ENCODE measurements around the gene CSMD2. TPM values are rescaled to one million over a fixed set of nuclear protein-coding genes. Genes with fewer than 3 reads are reported as not detected.

The CSMD2 gene
- total and polyA plus RNA-seq, 2 experiments from 2014 or later: 5.3 to 16.6 TPM

GRCh38 chr1:33984906-33985565, 180.0 kb downstream of the CSMD2 start:
- Mint-ChIP-seq H3K9me3 (no peaks in the 10 kb centered on the region), H3K27me3 (ENCODE audit: insufficient read depth, low read depth, poor library complexity) (peaks cover 10% of the 10 kb centered on the region), H3K27ac (no peak overlapping the region), H3K4me3 (no peak overlapping the region), H3K36me3 (ENCODE audit: low read depth) (no peaks in the 10 kb centered on the region), H3K4me1 (peaks cover 2% of the 10 kb centered on the region; the same call in 2 of the 3 replicates)
- H3K27me3 ChIP-seq (ENCODE audit: insufficient read depth): no peaks in the 10 kb centered on the region
- H2AFZ ChIP-seq: no peak overlapping the region
- TF ChIP-seq REST (IDR thresholded peaks at IDR 0.05; ENCODE audit: unreplicated experiment) (no peak), EZH2 (IDR thresholded peaks at IDR 0.05; ENCODE audit: low read depth, unreplicated experiment) (no peak), NANOG (IDR thresholded peaks at IDR 0.05; ENCODE audit: borderline replicate concordance) (no peak), CREB1 (CRISPR knock-in tag; IDR thresholded peaks at IDR 0.05; ENCODE audit: low read depth) (no peak), CTCF (conservative IDR thresholded peaks at IDR 0.05; ENCODE audit: low read depth in 2 of 2) (no peak), EZH2phosphoT487 (IDR thresholded peaks at IDR 0.05; ENCODE audit: unreplicated experiment) (no peak), STAT1 (IDR thresholded peaks at IDR 0.05; ENCODE audit: unreplicated experiment) (no peak), ETS1 (IDR thresholded peaks at IDR 0.05) (no peak), JUNB (IDR thresholded peaks at IDR 0.05; ENCODE audit: unreplicated experiment) (no peak), ZNF462 (CRISPR knock-in tag; IDR thresholded peaks at IDR 0.05) (no peak), ZNF331 (CRISPR knock-in tag; IDR thresholded peaks at IDR 0.05; ENCODE audit: low read depth) (no peak), POLR2AphosphoS5 (IDR thresholded peaks at IDR 0.05; ENCODE audit: low read depth) (no peak), ZNF114 (CRISPR knock-in tag; IDR thresholded peaks at IDR 0.05) (no peak)
- no peaks in the 10 kb centered on the region for H3K36me3 ChIP-seq (ENCODE audit: insufficient read depth)
- ATAC-seq (peak; percentile 19; the same call in 2 of the 3 replicates), DNase-seq (ENCODE audit: low spot score) (no peak)
- no peaks in the 10 kb centered on the region for H3K79me2 ChIP-seq (replicated peaks; ENCODE audit: insufficient read depth)
- peaks cover 6% of the 10 kb centered on the region; the same call in 1 of the 2 replicates for H4K20me1 ChIP-seq (replicated peaks; ENCODE audit: insufficient read depth)
- no peaks in the 10 kb centered on the region for H3K9me2 ChIP-seq (ENCODE audit: insufficient read depth)
- no peak overlapping the region for H3K4me2 ChIP-seq
- H3F3A ChIP-seq (replicated peaks; ENCODE audit: low read depth): no peaks in the 10 kb centered on the region
- no peak overlapping the region for H3K4me3 ChIP-seq
- H3K27ac ChIP-seq (ENCODE audit: low read depth): no peak overlapping the region
- H3K4me1 ChIP-seq (ENCODE audit: insufficient read depth): no peaks in the 10 kb centered on the region
